ENCODE data around the gene COLEC12. TPM values are rescaled to one million over a fixed set of nuclear protein-coding genes. Genes with fewer than 3 reads are reported as not detected.

COLEC12 gene
- total RNA-seq, 1 donor from 2014 or later = 36.7 TPM

- no peak for DNase-seq (ENCODE audit: low spot score)
Measured at GRCh38 chr18:475202-476031, 25.1 kb downstream of the COLEC12 start.

- DNase-seq (ENCODE audit: low spot score) = no peak
Measured at GRCh38 chr18:474416-474815, 26.1 kb downstream of the COLEC12 start.

GRCh38 chr18:473802-474201, 26.7 kb downstream of the COLEC12 start:
- DNase-seq (ENCODE audit: low spot score) = no peak

GRCh38 chr18:471716-472115, 28.8 kb downstream of the COLEC12 start:
- DNase-seq (ENCODE audit: low spot score) = no peak

DNA sequence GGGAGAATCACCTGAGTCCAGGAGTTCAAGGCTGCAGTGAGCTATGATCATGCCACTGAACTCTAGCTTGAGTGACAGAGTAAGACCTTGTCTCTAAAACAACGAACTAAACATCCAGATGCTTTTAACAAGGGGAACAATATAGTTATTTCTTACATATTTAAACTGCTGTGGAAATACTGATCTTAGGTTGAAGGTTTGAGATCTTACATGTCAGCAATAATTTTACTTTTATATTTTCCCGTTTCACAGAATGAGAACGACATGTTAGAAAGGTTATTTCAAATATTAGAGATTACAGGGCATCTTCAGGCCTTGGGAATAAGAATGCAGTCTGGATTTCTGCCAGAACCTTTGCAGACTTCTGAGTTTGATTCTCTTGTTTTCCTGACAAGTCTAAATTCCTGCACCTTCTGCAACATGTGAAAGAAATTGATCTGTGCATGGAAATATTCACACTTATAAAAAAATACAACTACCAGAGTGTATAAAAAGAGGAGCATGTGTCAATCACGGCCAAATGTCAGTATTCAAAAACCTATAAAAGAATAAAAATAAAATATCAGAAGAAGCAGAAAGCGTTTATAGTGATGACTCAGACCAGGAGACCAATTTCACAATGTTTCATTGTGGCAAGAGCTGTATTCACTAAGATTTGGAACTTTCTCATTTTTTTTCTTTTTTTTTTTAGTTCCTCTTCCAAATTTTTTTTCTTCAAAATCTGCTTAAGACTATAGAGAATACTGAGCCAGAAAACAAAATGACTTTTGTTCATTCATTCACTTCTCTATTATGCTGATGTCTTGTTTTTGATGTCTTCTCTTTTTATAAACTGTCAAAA, 29.6 kb downstream of the COLEC12 start:
- no peak for DNase-seq (ENCODE audit: low spot score)

DNA sequence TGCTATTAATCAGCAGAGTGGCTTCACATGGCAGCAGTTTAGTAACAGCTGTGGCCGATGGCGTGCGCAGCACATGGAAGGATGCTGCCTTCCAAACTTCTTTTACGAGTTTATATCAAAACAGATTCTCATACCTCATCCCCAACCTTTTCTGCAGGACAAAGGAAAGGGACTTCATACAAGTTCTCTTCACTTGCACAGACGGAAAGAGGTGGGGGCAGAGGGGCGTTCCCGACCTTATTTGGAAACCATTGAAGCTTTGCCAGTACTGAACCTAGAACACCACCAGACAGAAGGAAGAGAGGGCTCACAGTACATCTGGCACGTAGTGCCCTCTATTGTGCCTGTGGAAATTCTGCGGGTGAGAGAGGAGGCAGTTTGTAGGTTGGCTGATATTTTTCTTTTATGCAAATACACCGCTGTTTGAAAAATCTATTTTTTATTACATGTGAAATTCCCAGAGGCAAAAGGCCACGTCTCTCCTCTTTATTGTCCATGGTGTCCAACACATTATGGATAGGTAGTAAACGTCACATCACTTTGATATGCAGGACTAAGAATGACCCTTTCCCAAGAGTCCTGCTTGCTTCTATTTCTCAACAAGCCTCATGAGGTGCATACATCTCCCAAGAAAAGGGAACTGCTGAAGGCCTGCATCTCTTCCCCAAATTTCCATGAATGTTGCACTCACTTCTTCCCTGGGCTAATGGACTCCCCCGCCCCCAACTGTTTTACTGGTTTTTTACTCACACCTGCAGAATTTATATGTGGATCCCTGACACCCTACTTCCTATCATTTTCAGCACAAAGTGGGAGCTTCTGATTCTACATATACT, 31.3 kb downstream of the COLEC12 start:
- DNase-seq (ENCODE audit: low spot score) = no peak

DNA sequence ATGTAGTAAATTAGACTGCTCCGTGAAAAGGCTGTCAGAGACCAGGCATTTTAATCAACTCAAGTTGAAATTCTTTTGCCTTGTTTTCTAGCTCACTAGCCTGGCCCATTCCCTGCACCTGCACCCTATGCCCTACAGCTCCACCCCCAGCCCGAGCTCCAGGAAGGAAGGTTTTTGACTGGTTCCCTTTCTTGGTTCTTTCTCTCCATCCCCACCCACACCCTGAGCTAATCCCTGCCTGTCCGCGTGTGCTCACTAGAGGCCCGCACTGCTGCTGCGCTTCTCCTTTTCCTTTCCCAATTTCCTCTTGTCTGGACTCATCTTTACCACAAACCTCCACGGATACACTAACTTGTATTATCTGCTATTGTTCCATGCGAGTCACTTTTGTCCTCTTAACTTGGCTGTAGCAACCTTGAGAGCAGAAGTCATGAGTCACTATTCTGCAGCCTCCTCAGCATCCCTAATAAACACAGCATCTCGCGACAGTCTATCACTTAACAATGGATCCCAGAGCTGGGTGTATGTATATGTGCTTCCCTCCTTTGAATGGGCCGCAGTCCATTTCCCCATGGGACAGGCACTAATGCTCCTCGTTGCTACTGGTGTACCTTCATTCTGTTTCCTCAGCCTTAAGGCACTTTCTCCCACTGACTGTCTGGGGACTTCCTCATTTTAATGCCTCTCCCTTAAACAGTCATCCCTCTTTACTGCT, 36.5 kb downstream of the COLEC12 start:
- no peak for DNase-seq (ENCODE audit: low spot score)

DNA sequence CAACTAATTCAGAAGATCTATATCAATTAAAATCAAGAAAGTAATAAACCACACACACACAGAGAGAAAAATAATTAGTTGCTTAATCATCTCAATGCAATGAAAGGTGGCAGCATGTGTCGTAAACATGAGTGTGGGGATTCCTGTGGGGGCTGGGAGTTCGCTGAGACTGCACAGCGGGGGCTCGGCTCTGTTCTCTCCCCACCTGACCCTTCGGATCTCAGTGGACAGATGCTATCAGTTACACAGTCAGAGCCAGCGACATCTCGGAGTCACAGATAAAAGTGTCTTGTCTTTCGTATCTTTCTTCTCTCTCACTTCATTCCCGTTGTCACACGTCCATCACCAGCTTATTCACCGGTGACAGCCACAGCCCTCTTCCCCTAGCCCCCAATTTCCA, 37.1 kb downstream of the COLEC12 start:
- no peak for DNase-seq (ENCODE audit: low spot score)

DNA sequence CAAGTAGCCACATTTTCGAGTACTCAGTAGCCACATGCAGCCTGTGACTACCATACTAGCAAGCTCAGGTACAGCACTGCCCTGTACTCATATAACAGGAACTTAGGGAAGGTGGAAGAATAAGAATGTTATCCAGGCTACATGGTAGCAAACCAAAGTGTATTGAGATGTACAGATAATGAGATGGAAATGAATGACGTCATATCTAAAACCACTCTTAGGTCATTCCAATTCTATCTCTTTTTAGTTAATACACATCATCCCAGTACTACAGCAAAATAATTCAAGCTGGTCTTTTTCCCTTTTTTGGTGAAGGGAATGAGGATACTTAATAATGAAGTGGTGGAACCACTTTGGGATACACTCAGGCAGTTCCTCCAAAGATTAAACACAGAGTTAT, 38.7 kb downstream of the COLEC12 start:
- no peak for DNase-seq (ENCODE audit: low spot score)

DNA sequence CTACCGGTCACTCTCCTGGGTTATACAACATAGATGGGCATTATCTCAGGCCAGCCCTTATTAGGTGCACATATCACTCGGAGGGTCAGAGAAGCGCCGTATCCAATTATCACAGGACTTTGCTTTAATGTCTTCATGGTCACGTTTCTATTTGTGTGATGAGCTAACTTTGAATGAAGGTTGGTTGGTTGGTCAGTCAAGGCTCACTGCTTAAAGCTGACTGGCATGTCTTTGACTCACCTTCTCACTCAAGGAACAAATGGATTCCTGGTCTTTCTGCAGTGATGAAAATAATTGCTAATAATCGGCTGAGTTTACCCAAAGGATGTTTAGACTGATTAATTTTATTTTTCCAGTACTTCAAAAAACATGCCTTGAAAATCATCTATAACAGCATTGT, 39.7 kb downstream of the COLEC12 start:
- no peak for DNase-seq (ENCODE audit: low spot score)

DNA sequence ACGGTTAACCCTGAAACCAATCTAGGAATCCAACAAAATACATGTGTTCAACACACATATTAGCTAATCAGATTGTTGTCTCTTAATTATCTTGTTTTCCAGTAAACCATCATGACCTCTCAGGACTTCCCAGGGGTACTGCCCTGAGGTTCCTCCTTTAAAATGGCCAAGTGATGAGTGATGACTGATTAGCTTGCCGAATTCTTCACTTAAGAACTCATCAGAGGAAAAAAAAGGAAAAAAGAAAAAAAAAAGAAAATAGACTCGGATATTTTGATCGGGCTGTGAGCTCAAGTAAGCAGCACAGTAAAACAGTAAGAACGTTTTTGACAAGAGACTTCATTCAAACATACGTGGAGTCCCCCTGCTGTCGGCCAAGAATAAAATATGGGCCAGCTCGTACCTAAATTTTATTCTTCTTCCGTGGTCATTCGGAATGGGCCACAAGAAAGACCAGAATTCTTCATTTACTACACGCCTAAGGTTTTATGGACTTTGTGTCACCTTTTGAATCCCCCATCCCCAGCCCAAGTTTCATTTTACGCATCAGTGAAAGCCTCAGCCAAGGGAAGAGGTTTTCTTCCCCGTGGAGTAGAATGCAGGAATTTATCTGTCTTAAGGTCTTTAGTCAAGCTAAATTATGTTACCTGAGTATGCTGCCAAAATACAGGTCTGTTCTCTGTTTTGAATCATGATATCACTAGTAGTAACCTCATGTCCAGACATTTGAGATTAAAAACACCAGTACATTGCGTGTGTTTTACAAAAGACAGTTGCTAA, 40.5 kb downstream of the COLEC12 start:
- no peak for DNase-seq (ENCODE audit: low spot score)

DNA sequence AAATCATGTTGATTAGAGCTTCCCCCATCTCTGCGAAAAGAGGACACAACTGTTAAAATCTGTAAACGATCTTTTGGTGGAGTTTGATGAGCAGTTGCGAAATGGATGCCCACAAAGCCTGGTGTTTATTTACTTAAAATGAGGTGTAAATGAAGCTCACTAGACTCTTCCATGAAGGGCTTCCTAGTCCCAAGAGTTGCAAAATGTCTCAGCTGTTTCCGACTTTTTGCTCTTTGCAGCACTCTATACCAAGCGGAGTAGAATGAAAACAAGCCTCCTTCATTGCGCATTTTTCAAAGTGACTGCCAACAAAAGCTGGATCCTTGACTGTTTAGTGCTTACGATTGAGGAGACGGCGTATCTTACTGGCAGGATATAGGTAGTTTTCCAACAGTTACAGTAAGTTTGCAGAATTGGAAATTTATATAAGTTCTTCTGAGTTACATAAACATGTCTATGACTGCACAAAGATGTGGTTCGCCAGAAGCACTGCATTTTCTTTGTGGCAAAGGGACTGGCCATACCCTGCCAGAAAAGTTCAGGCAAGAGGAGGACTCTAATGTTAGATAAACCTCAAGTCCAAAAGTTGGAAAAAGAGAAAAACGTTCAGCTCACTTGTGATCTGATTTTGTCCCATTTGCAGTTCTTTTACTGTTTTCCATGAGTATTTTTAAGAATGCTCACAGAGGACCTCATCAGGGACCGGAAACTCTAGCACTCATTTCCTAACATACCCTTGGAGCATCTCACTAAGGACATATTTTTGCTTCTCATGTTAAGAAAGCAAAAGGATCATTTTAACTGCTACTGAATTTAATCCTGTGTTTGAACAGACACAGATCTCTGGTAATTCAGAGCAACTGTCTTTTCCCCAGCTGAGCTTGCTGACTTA, 42.7 kb downstream of the COLEC12 start:
- DNase-seq (ENCODE audit: low spot score) = no peak

- DNase-seq (ENCODE audit: low spot score) = no peak
Measured at GRCh38 chr18:457140-457519, 43.4 kb downstream of the COLEC12 start.

DNA sequence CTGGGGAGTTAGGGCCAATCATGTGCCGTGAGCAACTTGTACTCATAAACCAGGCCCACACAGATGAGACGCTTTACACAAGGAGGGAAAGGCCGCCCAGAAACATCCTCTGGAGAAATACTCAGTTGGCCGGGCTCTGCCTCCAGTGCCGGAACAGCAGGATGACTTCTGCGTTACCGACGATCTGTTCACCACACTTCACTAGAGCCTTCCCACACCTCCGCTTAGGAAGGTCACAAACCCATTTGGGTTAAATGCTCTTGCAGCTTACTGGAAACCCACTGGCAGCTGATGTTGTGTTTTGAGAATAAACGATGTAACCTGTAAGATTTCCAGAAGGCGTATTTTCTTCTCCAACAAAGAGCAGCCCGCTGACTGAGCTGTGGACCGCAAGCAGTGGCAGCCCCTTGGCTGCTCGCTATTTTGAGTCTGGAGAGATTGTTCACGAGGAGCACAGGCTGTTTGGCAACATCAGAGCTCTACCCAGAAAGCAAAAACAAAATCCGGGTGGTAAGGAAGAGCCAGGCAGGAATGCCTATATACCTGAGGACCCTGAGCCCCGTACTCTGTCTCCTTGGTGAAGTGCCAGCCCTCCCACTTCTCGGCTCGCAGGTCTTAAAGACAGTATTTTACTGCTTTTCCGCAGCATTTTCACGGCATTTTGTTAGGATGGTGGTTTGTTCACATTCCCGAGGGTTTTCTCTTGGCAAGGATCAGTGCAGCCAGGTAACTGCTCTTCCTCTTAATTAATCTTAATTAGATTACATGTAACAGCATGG, 44.0 kb downstream of the COLEC12 start:
- no peak for DNase-seq (ENCODE audit: low spot score)

- DNase-seq (ENCODE audit: low spot score) = no peak
Measured at GRCh38 chr18:453400-453799, 47.1 kb downstream of the COLEC12 start.

GRCh38 chr18:452816-453215, 47.7 kb downstream of the COLEC12 start:
- DNase-seq (ENCODE audit: low spot score) = no peak

GRCh38 chr18:449374-449773, 51.1 kb downstream of the COLEC12 start:
- DNase-seq (ENCODE audit: low spot score) = no peak

DNA sequence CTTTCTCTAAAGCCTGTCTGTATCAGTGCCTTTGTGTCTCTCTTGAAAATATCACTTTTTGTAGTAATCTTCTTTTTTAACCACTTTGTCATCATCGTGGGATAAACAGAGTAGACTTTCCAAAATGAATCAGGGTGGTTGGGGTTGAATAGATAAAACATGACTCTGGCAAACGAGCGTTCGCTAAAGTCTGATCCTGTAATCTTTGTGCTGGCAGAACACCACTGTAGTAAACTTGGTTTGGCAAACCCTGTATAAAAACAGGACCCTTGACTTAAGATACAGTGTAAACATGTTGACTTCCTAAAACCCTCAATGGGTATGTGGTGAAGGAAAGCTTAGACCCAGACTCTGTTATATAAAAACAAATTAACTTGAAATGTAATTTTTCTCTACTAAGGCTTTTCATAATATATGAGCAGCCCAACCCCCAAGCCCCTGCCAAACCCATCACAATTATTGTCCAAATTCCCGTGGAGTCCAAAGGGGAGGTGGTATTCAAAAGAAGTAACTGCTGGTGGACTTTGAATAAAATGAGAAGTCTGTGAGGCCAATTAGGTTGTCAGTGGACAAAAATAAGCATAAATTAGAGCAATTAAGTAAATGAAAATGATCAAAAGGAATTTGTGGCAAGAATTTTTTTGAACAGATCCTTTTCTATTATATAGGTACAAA, 52.2 kb downstream of the COLEC12 start:
- no peak for DNase-seq (ENCODE audit: low spot score)
